CD4-positive, alpha-beta T cell treated with Interleukin-4 for 4 hours (primary cell): Measurements from ENCODE around the gene ACSS2.

ENCODE experiments used
- DNase-seq: peaks from one replicate; pipeline ENCODE4 v3.0.0-alpha.2; 2020

The ACSS2 gene

GRCh38 chr20:34916774-34917354, 40.5 kb downstream of the ACSS2 start:
- DNase-seq: no peak

- no peak for DNase-seq
Observed at GRCh38 chr20:34920055-34920454, 43.6 kb downstream of the ACSS2 start.

GRCh38 chr20:34921436-34921835, 45.0 kb downstream of the ACSS2 start:
- DNase-seq: no peak

GRCh38 chr20:34922654-34923381, 46.4 kb downstream of the ACSS2 start:
- DNase-seq: no peak

GRCh38 chr20:34923414-34923813, 47.0 kb downstream of the ACSS2 start:
- DNase-seq: no peak

- DNase-seq: no peak
Observed at GRCh38 chr20:34925341-34925740, 48.9 kb downstream of the ACSS2 start.

- no peak for DNase-seq
Observed at GRCh38 chr20:34925981-34926380, 49.6 kb downstream of the ACSS2 start.

GRCh38 chr20:34926581-34926980, 50.2 kb downstream of the ACSS2 start:
- DNase-seq: no peak

- no peak for DNase-seq
Observed at GRCh38 chr20:34927736-34928135, 51.3 kb downstream of the ACSS2 start.

GRCh38 chr20:34928411-34928810, 52.0 kb downstream of the ACSS2 start:
- DNase-seq: no peak

GRCh38 chr20:34931771-34932170, 55.4 kb downstream of the ACSS2 start:
- no peak for DNase-seq

- DNase-seq: no peak
Observed at GRCh38 chr20:34938466-34939163, 62.2 kb downstream of the ACSS2 start.

GRCh38 chr20:34940081-34940481, 63.7 kb downstream of the ACSS2 start:
- DNase-seq: no peak

- DNase-seq: no peak
Observed at GRCh38 chr20:34941226-34941625, 64.8 kb downstream of the ACSS2 start.

- no peak for DNase-seq
Observed at GRCh38 chr20:34942301-34942700, 65.9 kb downstream of the ACSS2 start.

GRCh38 chr20:34943808-34944567, 67.6 kb downstream of the ACSS2 start:
- DNase-seq: no peak

GRCh38 chr20:34945315-34946077, 69.1 kb downstream of the ACSS2 start:
- no peak for DNase-seq

- DNase-seq: no peak
Observed at GRCh38 chr20:34946661-34947060, 70.2 kb downstream of the ACSS2 start.

GRCh38 chr20:34947336-34947735, 70.9 kb downstream of the ACSS2 start:
- no peak for DNase-seq

GRCh38 chr20:34948030-34948429, 71.6 kb downstream of the ACSS2 start:
- no peak for DNase-seq

GRCh38 chr20:34949120-34949519, 72.7 kb downstream of the ACSS2 start:
- no peak for DNase-seq

GRCh38 chr20:34951252-34951651, 74.8 kb downstream of the ACSS2 start:
- DNase-seq: no peak

- no peak for DNase-seq
Observed at GRCh38 chr20:34951652-34952051, 75.2 kb downstream of the ACSS2 start.
